Neural crest cell (in vitro differentiated cells): ENCODE data around the gene PNPLA1. TPM values are rescaled to one million over a fixed set of nuclear protein-coding genes. Genes with fewer than 3 reads are reported as not detected.

ENCODE experiments used
- DNase-seq: peaks from one replicate; pipeline ENCODE4 v3.0.0; 2021; ENCODE audit warnings: low read depth, mixed read lengths, low spot score
- H3K27ac Mint-ChIP-seq: one replicate; pipeline ENCODE4 v1.8.0; 2021; ENCODE audit warnings: mild to moderate bottlenecking, mixed read lengths; ENCODE audit not compliant: unreplicated experiment
- H3K27me3 Mint-ChIP-seq: 2 replicates; pipeline ENCODE4 v1.8.0; 2021; ENCODE audit warnings: low read depth, mild to moderate bottlenecking, mixed read lengths
- H3K36me3 Mint-ChIP-seq: 2 replicates; pipeline ENCODE4 v1.8.0; 2021; ENCODE audit warnings: low read depth, mild to moderate bottlenecking, mixed read lengths
- H3K4me1 Mint-ChIP-seq: 2 replicates; pipeline ENCODE4 v1.8.0; 2021; ENCODE audit warnings: mixed read lengths
- H3K4me3 Mint-ChIP-seq: one replicate; pipeline ENCODE4 v1.8.0; 2021; ENCODE audit warnings: mild to moderate bottlenecking, mixed read lengths
- H3K9me3 Mint-ChIP-seq: 2 replicates; pipeline ENCODE4 v1.8.0; 2021; ENCODE audit warnings: mixed read lengths
- CTCF ChIP-seq: fragments of 200-600 bp; sonication (generic); conservative IDR thresholded peaks from 2 replicates; pipeline ENCODE4 v1.5.0; 2021; ENCODE audit warnings: antibody characterized with exemption, mild to moderate bottlenecking
- total RNA-seq: library from RNA; stranded (reverse); gene quantifications from 2 replicates; pipeline ENCODE4 v1.2.1, GENCODE V29; 2021

Gene PNPLA1
- total RNA-seq, 1 donor from 2014 or later, result not detected

- Mint-ChIP-seq H3K9me3 (no peaks in the 10 kb centered on the region), H3K36me3 (no peaks in the 10 kb centered on the region), H3K4me3 (no peak overlapping the region), H3K27ac (no peak overlapping the region), H3K4me1 (peaks cover 45% of the 10 kb centered on the region), H3K27me3 (no peaks in the 10 kb centered on the region)
- no peak for DNase-seq
- no peak for TF ChIP-seq CTCF
These were observed 27.2 kb upstream of the PNPLA1 start for GRCh38 chr6:36242626-36243025.

- DNase-seq, result no peak
- no peaks in the 10 kb centered on the region for H3K27me3 Mint-ChIP-seq
- H3K4me3 Mint-ChIP-seq, result no peak overlapping the region
- no peak for TF ChIP-seq CTCF
- H3K27ac Mint-ChIP-seq, result no peak overlapping the region
- no peaks in the 10 kb centered on the region for H3K36me3 Mint-ChIP-seq
- no peaks in the 10 kb centered on the region for H3K9me3 Mint-ChIP-seq
- H3K4me1 Mint-ChIP-seq, result peaks cover 45% of the 10 kb centered on the region
These were observed 26.2 kb upstream of the PNPLA1 start for GRCh38 chr6:36243562-36244212.

- Mint-ChIP-seq H3K9me3 (no peaks in the 10 kb centered on the region), H3K36me3 (no peaks in the 10 kb centered on the region), H3K4me3 (no peak overlapping the region), H3K4me1 (peaks cover 45% of the 10 kb centered on the region), H3K27me3 (no peaks in the 10 kb centered on the region), H3K27ac (no peak overlapping the region)
- no peak for TF ChIP-seq CTCF
- no peak for DNase-seq
These were observed 25.1 kb upstream of the PNPLA1 start for GRCh38 chr6:36244641-36245280.

GRCh38 chr6:36245572-36246061, 24.2 kb upstream of the PNPLA1 start:
- H3K27ac Mint-ChIP-seq, result peak overlapping the region; percentile 85
- no peak for DNase-seq
- no peak overlapping the region for H3K4me3 Mint-ChIP-seq
- no peaks in the 10 kb centered on the region for H3K27me3 Mint-ChIP-seq
- H3K36me3 Mint-ChIP-seq, result no peaks in the 10 kb centered on the region
- peaks cover 45% of the 10 kb centered on the region for H3K4me1 Mint-ChIP-seq
- H3K9me3 Mint-ChIP-seq, result no peaks in the 10 kb centered on the region
- no peak for TF ChIP-seq CTCF

- Mint-ChIP-seq H3K27me3 (no peaks in the 10 kb centered on the region), H3K27ac (peak overlapping the region; percentile 48), H3K36me3 (no peaks in the 10 kb centered on the region), H3K9me3 (no peaks in the 10 kb centered on the region), H3K4me3 (no peak overlapping the region), H3K4me1 (peaks cover 44% of the 10 kb centered on the region)
- TF ChIP-seq CTCF, result no peak
- DNase-seq, result no peak
These were observed 23.2 kb upstream of the PNPLA1 start for GRCh38 chr6:36246506-36247268.
